Subcutaneous adipose tissue (tissue), 4 donors: ENCODE data around the gene CCDC73. TPM values are rescaled to one million over a fixed set of nuclear protein-coding genes. Genes with fewer than 3 reads are reported as not detected.

Experiments used
- total RNA-seq, 4 donors: library from RNA; depleted of rRNA; stranded (reverse); fragments of >200 nt; gene quantifications; one replicate each; pipeline ENCODE4 v1.1.0, GENCODE V29; 2016
- TF ChIP-seq, protein P1 (sequence below): fragments of 450-650 bp; IDR thresholded peaks from one replicate; pipeline ENCODE4 v1.5.1; 2016; ENCODE audit warnings: low read depth, mild to moderate bottlenecking, control low read depth, antibody characterized with exemption, moderate library complexity

CCDC73 gene
- total RNA-seq, 4 donors from 2014 or later, result 0.17 TPM; not detected in 3

DNA sequence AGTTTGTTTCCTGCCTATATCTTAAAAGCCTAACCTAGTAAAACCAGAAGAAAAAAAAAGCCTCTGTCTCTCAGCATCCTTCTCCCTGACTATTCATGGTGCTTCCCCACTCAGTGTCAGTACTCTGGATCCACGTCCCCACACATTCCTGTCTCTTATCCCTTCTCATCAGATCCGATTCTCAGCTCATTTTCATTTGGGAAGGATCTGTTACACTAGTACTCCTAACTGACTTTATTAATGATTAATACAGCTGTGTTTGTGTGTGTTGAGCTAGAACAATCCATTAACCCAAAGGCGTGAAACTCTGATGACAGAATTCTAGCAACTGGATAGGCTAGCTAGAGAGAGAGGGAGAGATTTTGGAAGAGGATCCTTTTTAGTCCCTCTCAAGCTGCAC lies 36.8 kb upstream of the CCDC73 start:
- TF ChIP-seq, protein P1, sequence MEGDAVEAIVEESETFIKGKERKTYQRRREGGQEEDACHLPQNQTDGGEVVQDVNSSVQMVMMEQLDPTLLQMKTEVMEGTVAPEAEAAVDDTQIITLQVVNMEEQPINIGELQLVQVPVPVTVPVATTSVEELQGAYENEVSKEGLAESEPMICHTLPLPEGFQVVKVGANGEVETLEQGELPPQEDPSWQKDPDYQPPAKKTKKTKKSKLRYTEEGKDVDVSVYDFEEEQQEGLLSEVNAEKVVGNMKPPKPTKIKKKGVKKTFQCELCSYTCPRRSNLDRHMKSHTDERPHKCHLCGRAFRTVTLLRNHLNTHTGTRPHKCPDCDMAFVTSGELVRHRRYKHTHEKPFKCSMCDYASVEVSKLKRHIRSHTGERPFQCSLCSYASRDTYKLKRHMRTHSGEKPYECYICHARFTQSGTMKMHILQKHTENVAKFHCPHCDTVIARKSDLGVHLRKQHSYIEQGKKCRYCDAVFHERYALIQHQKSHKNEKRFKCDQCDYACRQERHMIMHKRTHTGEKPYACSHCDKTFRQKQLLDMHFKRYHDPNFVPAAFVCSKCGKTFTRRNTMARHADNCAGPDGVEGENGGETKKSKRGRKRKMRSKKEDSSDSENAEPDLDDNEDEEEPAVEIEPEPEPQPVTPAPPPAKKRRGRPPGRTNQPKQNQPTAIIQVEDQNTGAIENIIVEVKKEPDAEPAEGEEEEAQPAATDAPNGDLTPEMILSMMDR, result no peak

DNA sequence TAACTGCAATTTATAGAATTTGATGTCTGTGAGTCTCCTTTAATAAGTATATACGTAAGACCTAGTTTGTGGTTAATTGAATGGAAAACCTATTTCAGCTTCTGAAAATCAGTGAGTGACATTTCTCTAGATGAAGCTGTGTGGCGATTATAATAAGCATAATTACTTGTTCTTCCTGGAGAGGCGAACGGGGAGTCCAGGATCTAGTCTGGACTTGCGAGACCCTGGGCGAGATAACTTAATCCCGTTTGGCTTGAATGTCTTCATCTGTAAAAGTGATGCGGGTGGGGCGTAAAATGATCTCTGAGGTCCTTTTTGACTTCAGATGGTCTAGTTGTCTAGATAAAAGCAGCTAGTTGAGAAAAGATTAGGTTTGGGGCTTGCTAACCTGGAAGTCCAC lies 36.3 kb upstream of the CCDC73 start:
- TF ChIP-seq, protein P1, result no peak

DNA sequence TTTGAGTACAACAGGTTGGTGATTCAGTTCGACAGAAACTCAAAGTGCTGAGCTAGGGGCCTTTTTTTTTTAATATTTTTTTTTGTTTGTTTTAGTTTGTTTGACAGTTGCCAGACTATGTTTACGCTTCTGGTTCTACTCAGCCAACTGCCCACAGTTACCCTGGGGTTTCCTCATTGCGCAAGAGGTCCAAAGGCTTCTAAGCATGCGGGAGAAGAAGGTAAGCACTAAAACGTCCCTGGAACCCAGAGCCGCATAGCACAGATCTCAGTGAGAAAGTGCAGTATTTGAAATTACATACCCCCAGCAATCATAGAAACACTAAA lies 35.9 kb upstream of the CCDC73 start:
- TF ChIP-seq, protein P1, result no peak

DNA sequence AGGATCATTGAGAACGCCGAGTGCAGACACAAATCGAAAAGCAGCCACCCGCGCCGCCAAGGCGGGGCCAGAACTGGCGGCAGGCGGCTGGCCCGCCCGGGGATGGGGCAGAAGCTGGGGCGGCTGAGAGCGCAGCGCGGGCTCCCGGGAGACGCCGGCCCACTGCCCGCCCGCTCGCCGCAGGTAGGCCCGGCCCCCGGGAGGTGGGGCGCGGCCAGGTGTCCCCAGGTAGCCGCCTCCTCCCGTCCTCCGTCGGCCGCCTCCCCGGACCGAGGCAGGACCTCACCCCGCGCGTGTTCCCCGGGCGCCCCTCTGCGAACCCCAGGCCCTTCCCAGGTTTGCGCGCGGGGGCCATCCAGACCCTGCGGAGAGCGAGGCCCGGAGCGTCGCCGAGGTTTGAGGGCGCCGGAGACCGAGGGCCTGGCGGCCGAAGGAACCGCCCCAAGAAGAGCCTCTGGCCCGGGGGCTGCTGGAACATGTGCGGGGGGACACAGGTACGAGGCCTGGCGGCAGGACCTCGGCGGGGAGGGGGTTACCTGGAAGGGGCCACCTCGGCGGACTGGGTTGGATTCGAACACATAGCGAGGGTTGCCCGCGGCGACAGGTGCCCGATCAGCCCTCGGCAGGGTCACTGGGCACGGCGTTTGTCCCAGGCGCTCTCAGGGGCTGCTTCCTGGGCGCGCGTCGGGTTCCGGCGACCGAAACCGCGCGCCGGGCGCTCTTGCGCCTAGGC lies 35.4 kb upstream of the CCDC73 start, which contains the start of gene PRRG4:
TSS of gene PRRG4 (plus strand) at position 248 of the 733 bp plus-strand sequence. CDS start 603 bp downstream, outside the sequence.
- TF ChIP-seq, protein P1, result no peak

DNA sequence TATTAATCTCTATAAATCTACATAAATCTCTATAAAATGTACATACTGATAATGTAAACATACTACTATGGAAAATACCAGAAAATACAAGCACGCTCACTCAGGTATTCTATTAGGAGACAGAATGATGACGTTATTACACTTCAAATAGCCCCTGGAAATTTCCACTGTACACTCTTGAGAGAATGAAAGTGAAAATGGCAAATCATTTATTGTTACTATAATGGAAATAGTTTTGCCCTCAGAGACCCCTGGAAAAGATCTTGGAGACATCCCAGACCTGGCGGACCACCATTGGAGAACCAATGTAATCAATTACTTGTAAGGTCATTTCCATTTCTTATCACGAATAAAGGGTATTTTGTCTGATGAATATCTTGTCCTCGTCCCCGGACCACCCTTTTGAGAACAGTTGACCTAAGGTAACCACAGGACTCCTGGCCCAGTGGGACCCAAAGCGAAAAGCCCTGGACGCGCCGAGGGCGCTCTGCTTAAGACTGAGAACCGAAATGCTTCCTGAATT lies 34.8 kb upstream of the CCDC73 start:
- TF ChIP-seq, protein P1, result no peak

DNA sequence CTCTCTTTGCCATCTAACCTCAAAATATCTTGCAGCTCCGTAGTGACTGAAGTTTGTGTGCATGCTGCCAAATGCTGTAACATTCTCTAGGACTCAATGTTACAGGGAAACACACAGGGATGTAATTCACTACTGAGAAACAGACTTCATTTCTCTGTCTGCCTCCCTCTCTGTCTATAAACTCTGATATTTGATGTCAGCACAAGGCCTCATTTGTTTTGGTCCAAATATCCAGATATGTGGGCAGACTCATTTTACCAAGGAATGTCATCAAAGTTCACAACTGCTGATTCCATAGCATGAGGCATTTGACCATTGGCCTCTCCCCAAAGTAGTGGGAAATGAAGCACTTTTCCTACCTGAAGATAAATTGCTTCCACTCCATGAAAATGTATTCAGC lies 32.8 kb upstream of the CCDC73 start:
- TF ChIP-seq, protein P1, result no peak

DNA sequence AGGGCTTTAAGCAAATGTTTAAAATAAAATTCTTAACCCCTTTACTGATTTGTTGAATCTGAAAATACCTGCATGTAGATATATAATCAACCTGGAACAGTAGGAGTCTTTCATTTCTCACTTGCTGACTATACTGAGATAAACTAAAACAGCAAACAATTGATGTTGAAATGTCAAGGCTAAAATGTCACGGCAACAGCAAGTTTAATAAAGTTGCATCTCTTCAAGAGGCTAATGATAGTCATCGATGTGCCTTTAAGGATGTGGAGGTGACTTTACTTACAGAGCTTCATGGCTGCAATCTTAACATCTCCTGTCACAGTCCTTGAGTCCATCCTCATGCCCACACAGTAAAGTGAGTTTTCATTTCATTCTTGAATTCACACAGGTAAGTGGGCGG lies 31.7 kb upstream of the CCDC73 start:
- TF ChIP-seq, protein P1, result no peak
